Stimulated activated naive B cell treated with anti-CD40 and anti-IgM and Interleukin-4, amounts not matched to agents 10 μg/mL and 1 μg/mL and 100 μg/mL, for 72 hours (primary cell): ENCODE results near the gene CMKLR1.
A peak's percentile ranks its signal among the peaks of the same experiment; 100 is the strongest.

ENCODE experiments used
- ATAC-seq, 2 donors: fragments of 150-1000 bp; cut with Tn5 transposase; replicated peaks; 2 replicates each; pipeline ENCODE4 v1.10.0; 2021; ENCODE audit warnings: moderate library complexity in 1 of 2
- DNase-seq: peaks from one replicate; pipeline ENCODE4 v3.0.0; 2021
- H3K27ac Mint-ChIP-seq: one replicate; pipeline ENCODE4 v1.8.0; 2022; ENCODE audit warnings: mild to moderate bottlenecking, mixed read lengths
- H3K27me3 Mint-ChIP-seq, 2 donors: one replicate each; pipeline ENCODE4 v1.8.0; 2022; ENCODE audit warnings: mixed read lengths in 2 of 2
- H3K36me3 Mint-ChIP-seq, 2 donors: one replicate each; pipeline ENCODE4 v1.8.0; 2022; ENCODE audit warnings: mixed read lengths in 2 of 2, mild to moderate bottlenecking in 1 of 2
- H3K4me1 Mint-ChIP-seq, 2 donors: one replicate each; pipeline ENCODE4 v1.8.0; 2022; ENCODE audit warnings: mixed read lengths in 2 of 2, mild to moderate bottlenecking in 1 of 2
- H3K4me3 Mint-ChIP-seq, 2 donors: one replicate each; pipeline ENCODE4 v1.8.0; 2022; ENCODE audit warnings: mild to moderate bottlenecking in 2 of 2, mixed read lengths in 2 of 2, moderate library complexity in 1 of 2
- H3K9me3 Mint-ChIP-seq, 2 donors: one replicate each; pipeline ENCODE4 v1.8.0; 2022; ENCODE audit warnings: mixed read lengths in 2 of 2, mild to moderate bottlenecking in 1 of 2

CMKLR1 gene

DNA sequence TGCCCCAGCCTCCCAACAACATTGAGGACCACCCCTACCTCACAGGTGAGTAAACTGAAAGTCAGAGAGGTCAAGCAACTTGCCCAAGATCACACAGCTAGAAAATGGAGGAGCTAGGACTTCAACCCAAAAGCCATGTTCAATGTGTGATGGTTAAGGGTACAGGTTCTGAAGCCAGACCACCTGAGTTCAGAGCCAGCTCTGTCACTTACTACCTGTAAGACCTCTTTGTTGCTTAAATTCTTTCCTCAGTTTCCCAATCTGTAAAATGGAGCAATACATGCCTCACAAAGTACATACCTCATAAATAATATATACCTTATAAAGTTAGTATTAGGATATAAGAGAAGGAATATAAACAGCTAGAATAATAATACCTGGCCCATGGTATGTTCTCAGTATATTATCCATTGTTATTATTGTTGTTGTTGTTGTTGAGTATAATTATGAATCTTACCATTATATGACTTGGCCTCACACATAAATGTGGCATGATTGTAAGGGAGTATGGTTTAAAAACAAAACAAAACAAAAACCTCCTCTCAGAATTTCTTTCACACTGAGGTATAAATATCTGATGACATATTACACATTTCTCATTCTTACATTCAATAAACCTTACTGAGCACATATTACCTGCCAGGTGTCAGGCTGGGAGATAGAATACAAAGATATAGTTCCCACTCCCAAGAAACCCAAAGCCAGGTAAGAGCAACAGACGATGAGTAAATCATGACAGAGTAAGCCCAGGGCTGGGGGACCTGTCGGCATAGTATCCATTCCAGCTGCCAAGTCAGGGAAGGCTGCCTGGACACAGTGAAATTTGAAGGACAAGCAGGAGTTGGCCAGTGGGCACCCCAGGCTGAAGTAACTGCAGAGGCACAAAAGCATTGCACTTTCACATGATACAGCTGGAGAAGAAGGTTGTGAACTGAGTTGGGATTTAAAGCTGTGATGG, 19.6 kb downstream of the CMKLR1 start:
- Mint-ChIP-seq H3K9me3 (peaks cover 0 to 3% of the 10 kb centered on the region in 2 donors), H3K36me3 (no peaks in the 10 kb centered on the region), H3K27ac (no peak overlapping the region), H3K4me3 (no peak overlapping the region), H3K27me3 (peaks cover 27 to 29% of the 10 kb centered on the region in 2 donors), H3K4me1 (no peaks in the 10 kb centered on the region)
- ATAC-seq: no peak
- DNase-seq: no peak

DNA sequence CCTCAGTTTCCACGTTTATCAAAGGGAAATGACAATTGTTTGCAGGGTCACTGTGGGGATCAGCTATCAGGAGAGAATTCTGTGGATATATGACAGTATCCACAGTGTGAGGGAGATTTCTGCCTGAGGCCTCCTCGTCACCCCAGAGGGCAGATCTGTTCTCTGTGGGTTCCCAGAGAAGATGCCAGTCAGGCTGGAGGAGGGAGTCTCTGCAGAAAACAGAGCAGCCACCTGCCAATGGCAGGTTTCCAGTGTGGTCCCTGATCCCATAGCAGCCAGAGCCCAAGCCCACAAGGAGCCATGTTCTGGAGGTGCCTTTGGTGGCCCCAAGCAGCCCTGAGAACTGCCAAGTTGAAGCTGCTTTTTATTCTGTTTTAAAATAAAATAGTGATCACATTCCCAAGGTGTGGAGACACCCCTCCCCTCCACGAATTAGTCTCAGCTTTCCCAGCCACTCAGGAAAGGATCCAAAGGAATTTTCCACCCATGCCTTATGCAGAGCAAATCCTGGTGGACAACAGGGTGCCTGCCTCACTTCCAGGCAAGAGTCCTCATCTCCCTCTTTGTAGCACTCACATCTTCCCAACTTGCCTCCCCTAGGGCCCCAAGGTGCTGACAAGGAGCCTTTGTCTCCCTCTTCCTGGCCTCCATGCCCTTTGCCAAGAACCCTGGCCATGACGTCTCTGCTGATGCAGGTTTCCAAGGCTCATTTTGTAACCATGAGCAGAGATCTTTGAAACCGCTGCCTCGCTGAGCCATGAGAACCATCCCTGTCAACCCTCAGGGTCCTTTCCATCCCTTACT, 20.4 kb downstream of the CMKLR1 start:
- DNase-seq: no peak
- no peak for ATAC-seq
- Mint-ChIP-seq H3K36me3 (no peaks in the 10 kb centered on the region), H3K9me3 (peaks cover 0 to 3% of the 10 kb centered on the region in 2 donors), H3K27ac (no peak overlapping the region), H3K27me3 (peaks cover 27 to 29% of the 10 kb centered on the region in 2 donors), H3K4me3 (no peak overlapping the region), H3K4me1 (peaks cover 0 to 3% of the 10 kb centered on the region in 2 donors)

DNA sequence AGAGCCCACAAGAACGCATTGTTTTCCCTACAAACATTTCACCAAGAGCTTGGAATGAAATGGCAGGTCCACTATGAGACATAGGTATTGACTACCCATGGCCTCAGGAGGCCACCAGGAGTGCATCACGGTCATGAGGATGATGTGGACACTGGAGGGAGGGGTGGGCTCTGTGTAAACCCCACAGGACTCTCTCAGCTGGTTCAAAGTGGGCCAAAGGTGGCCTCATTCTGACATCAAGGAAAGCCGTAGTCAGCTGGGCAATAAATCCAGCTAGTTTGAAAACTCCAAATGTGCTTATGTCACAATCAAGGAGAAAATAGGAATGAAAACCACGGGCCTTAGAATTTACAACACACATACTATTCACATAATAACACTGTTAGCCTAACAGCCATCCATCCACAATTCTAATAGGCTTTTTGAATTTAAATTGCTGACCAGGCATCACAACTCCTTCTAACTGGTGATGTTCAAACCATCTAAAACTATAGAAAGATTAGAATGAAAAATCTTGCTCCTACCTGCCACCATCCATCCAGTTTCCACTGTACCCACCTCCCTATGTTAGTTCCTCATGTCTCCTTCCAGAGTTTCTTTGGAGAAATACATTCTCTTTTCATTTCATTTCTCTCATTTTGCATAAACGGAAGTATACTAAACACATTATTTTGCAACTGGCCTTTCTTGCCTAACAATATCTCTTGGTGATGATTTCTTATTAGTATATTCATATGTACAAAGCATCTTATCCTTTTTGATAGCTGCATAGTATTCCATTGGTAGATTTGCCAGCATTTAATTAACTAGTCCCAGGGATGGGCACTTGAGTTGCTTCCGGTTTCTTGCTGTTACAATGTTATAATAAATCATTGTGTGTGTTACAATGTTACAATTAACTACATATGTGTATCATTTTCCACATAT, 21.5 kb downstream of the CMKLR1 start:
- peaks cover 0 to 4% of the 10 kb centered on the region in 2 donors for H3K4me1 Mint-ChIP-seq
- no peak overlapping the region for H3K27ac Mint-ChIP-seq
- H3K4me3 Mint-ChIP-seq: no peak overlapping the region
- no peak for DNase-seq
- no peaks in the 10 kb centered on the region for H3K36me3 Mint-ChIP-seq
- H3K27me3 Mint-ChIP-seq: peaks cover 21 to 24% of the 10 kb centered on the region in 2 donors
- peaks cover 0 to 2% of the 10 kb centered on the region in 2 donors for H3K9me3 Mint-ChIP-seq
- no peak for ATAC-seq

DNA sequence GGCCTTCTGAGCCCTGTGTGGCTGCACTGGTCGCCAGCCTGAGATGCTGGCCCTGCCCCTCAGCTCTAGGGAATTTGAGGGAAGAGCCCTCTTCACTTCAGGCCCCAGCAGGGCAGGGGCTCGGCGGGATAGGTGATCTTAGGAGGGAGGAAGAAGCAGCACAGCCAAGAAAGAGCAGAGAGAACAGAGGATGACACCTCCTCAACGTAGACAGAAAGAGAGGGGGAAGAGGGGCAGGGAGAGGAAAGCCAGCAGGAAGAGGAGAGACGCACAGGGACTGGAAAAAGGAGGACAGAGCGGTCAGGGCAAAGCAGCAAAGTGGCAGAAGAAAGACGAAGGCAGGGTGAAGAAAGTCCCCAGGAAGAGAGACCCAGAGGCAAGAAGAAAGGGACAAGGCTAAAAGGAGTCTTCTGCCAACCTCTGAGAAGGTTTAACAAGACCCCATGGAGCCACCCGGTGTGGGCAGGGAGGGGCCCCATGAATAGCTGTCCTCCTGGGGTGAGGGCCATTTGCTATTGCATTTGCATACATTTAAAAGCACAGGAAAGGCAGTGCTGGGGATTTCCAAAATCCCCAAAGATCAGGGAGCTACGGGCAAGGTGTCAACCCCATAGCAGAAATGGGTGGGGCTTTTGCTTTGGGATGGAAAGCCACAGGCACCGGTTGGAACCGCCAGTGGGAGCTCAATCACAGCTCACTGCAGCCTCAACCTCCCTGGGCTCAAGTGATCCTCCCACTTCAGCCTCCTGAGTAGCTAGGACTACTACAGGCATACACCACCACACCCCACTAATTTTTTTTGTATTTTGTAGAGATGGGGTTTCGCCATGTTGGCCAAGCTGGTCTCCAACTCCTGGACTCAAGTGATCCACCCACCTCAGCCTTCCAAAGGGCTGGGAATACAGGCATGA, 22.7 kb downstream of the CMKLR1 start:
- Mint-ChIP-seq H3K27ac (no peak overlapping the region), H3K27me3 (peaks cover 17% of the 10 kb centered on the region in 2 donors), H3K36me3 (no peaks in the 10 kb centered on the region), H3K4me1 (peaks cover 0 to 4% of the 10 kb centered on the region in 2 donors), H3K4me3 (no peak overlapping the region), H3K9me3 (peaks cover 0 to 2% of the 10 kb centered on the region in 2 donors)
- DNase-seq (no peak), ATAC-seq (no peak)

DNA sequence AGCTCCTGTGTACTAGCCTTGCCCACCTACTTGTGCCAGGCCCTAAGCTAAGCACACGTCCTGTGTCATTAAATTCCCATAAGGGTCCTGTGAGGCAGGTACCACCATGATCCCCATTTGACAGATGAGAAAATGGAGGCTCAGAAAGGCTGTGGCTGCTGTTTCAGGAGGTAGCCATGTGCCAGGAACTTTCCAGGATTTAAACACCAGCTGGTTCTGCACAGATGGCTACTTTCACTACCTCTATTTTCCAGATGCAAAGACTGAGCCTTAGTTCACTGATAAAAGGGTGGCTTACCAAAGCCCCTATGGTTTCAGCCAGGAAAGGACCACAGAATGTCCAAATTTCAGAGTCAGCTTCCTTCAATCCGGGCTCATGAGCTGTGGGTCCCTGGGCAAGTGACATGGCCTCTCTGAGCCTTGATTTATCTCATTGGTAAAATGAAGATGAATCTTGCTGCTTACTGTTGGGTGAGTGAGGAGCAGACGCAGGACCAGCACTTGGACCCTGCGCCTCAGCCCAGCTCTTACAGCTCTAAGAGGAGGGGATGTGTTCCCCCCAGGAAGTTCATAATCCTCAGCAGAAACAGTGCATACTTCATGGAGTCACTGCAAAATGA, 23.5 kb downstream of the CMKLR1 start:
- H3K4me1 Mint-ChIP-seq: peaks cover 0 to 4% of the 10 kb centered on the region in 2 donors
- H3K27me3 Mint-ChIP-seq: peaks cover 15% of the 10 kb centered on the region in 2 donors
- H3K4me3 Mint-ChIP-seq: no peak overlapping the region
- ATAC-seq: no peak
- H3K36me3 Mint-ChIP-seq: no peaks in the 10 kb centered on the region
- no peak overlapping the region for H3K27ac Mint-ChIP-seq
- H3K9me3 Mint-ChIP-seq: peaks cover 0 to 2% of the 10 kb centered on the region in 2 donors
- no peak for DNase-seq

DNA sequence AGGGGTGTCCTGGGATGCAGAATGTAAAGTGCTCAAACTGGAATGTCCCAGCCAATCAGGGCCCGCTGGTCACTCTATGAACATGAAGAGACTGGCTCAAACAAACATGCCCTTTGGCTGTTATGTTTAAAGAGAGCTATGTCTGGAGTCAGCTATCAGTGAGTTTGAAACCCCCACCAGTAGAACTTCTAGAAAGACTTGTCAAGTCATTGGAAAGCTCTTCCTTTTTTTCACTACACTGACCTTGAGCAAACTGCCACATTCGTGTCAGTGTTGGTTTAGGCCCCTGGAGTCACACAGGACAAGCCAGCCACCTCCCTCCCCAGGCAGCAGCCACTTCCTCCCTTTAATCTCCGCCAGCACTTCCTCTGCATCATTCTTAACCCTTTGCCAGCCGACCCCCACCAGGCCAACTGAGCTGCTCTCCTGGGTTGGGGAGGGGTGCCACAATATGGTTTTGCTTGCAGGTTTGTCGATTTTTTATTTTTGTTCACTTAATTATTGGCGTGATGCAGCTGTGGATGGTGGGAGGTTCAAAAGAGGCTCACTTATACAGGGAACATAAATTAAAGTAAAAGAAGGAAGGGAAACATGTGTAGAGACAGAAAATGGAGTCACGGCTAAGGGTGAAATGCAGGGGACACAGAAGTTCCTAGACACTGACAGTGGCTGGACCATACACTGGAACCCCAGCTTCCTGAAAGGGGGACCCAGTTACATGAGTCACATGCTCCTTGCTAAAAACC, 25.3 kb downstream of the CMKLR1 start:
- H3K27me3 Mint-ChIP-seq: peaks cover 9 to 15% of the 10 kb centered on the region in 2 donors
- no peak overlapping the region for H3K27ac Mint-ChIP-seq
- peaks cover 0 to 4% of the 10 kb centered on the region in 2 donors for H3K4me1 Mint-ChIP-seq

DNA sequence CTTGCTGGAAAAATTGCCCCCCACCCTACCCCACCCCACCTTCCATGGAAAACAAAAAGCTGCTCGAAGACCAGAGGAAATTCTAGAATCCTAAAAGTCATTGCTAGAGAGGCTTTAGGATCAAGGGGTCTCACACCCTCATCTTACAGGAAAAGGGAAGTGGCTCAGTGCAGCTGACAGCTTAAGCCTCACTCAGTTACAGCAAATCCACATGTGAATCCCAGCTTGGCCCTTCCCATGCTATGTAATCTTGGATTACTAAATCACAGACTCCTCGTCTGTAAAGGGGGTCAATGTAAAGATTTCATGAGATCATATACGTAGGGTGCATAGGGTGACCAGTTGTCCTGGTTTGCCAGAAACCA, 25.9 kb downstream of the CMKLR1 start:
- DNase-seq (no peak), ATAC-seq (no peak)
- no peaks in the 10 kb centered on the region for H3K36me3 Mint-ChIP-seq
- H3K27ac Mint-ChIP-seq: no peak overlapping the region
- peaks cover 0 to 2% of the 10 kb centered on the region in 2 donors for H3K9me3 Mint-ChIP-seq
- H3K4me1 Mint-ChIP-seq: peaks cover 0 to 4% of the 10 kb centered on the region in 2 donors
- H3K27me3 Mint-ChIP-seq: peaks cover 8 to 20% of the 10 kb centered on the region in 2 donors
- H3K4me3 Mint-ChIP-seq: no peak overlapping the region

More for the DNA sequence above, 25.3 kb downstream of the CMKLR1 start:
- peaks cover 0 to 2% of the 10 kb centered on the region in 2 donors for H3K9me3 Mint-ChIP-seq
- no peak for DNase-seq
- ATAC-seq: peak; percentile 18 to 55
- H3K4me3 Mint-ChIP-seq: no peak overlapping the region
- no peaks in the 10 kb centered on the region for H3K36me3 Mint-ChIP-seq

DNA sequence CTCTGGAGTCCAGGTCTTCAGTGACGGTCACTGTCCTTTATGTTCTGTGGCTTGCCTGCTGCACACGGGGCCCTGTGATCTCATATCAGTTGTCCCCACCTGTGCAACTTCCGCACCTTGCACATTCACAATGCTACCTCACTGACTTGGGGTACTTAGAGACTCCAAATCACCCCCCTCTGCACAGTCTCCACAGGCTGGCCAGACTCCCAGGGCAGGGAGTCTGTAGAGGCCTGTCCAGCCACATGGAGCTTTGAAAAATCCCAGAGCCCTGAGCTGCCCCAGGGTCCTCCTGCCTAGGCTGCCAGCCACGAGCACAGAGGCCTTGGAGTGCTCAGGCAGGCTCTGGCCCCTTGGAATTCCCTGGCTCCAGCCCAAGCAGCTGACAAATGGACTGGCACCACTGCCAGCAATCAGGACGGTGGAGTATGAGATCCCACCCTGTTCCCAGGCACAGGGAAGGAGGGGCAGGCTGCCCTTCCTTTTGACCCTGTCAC, 26.4 kb downstream of the CMKLR1 start:
- no peaks in the 10 kb centered on the region for H3K36me3 Mint-ChIP-seq
- peaks cover 8 to 22% of the 10 kb centered on the region in 2 donors for H3K27me3 Mint-ChIP-seq
- H3K4me1 Mint-ChIP-seq: peaks cover 0 to 4% of the 10 kb centered on the region in 2 donors
- H3K27ac Mint-ChIP-seq: no peak overlapping the region
- ATAC-seq (no peak), DNase-seq (no peak)
- H3K4me3 Mint-ChIP-seq: no peak overlapping the region
- H3K9me3 Mint-ChIP-seq: peaks cover 0 to 1% of the 10 kb centered on the region in 2 donors

DNA sequence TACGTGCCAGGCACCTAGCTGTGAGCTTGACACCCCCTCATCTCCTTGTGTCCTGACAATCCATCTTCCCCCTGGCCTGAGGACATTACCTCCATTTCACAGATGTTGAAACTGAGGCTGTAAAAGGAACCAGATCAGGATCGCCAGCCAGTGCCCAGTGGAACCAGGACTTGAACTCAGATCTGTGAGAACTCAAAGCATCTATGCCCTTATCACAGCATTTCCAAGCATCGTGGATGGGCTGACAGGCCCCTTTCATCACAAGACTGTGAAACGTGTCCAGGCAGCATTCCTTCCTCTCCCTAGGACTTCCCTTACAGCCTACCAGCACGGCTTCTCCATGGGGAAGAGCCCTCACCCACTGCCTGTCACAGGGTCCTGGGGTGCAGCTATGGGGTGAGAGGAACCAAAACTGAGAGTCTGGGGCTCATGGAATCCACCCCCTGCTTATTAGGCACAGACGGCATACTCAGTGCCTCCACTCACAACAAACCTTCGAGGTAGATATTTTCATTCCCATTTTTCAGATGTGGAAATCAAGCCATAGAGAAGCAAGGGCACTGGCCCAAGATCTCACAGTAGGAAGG, 26.9 kb downstream of the CMKLR1 start:
- Mint-ChIP-seq H3K4me3 (no peak overlapping the region), H3K27ac (no peak overlapping the region)
- no peak for ATAC-seq

DNA sequence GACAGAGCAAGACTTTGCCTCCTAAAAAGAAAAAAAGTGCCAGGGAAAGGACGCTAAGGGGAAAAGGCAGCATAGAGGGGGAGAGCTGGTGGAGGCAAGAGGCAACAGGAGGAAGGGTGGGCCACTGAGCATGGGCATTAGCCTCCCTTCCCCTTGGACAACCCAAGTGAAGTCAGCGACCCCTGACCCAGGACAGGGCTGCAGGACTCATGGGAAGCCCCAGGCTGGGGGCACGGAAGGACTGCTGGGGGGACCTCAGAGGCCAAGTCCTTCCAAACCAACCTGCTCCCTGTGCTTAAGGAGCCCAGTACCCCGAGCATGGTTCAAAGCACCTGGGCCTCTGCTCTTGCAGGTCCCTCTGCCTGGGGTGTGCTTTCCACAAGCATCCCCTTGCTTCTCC, 27.5 kb downstream of the CMKLR1 start:
- H3K9me3 Mint-ChIP-seq: no peaks in the 10 kb centered on the region
- no peak overlapping the region for H3K4me3 Mint-ChIP-seq
- ATAC-seq (no peak), DNase-seq (no peak)
- H3K27me3 Mint-ChIP-seq: peaks cover 12 to 28% of the 10 kb centered on the region in 2 donors
- no peak overlapping the region for H3K27ac Mint-ChIP-seq
- H3K4me1 Mint-ChIP-seq: peaks cover 0 to 4% of the 10 kb centered on the region in 2 donors
- H3K36me3 Mint-ChIP-seq: no peaks in the 10 kb centered on the region

More for the DNA sequence above, 26.9 kb downstream of the CMKLR1 start:
- Mint-ChIP-seq H3K9me3 (no peaks in the 10 kb centered on the region), H3K4me1 (peaks cover 0 to 4% of the 10 kb centered on the region in 2 donors), H3K36me3 (no peaks in the 10 kb centered on the region), H3K27me3 (peaks cover 8 to 22% of the 10 kb centered on the region in 2 donors)
- DNase-seq: no peak

DNA sequence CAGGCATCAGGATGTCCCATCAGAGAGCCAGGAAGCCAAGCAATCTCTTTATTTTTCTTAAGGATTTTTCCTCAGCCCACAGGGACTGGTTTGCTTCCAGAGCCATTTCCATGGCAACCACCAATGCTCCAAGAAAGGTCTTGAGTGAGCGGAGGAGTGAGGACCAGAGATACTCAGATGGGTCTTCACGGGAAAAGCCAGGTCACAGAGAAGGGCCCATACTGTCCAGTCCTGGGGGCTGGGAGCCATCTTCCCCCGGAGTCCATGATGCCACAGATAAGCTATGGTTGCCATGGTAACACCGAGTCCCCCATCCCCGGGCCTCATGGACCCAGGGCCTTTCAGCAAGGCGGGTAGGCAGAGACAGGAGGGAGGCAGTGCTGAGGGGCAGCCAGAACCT, 28.6 kb downstream of the CMKLR1 start:
- H3K27me3 Mint-ChIP-seq: peaks cover 15 to 32% of the 10 kb centered on the region in 2 donors
- H3K27ac Mint-ChIP-seq: no peak overlapping the region
- DNase-seq: no peak
- H3K9me3 Mint-ChIP-seq: no peaks in the 10 kb centered on the region
- no peak for ATAC-seq
- no peaks in the 10 kb centered on the region for H3K36me3 Mint-ChIP-seq
- H3K4me1 Mint-ChIP-seq: peaks cover 0 to 4% of the 10 kb centered on the region in 2 donors
- no peak overlapping the region for H3K4me3 Mint-ChIP-seq
